ENCODE results near the gene AP3B1.

AP3B1 gene

GRCh38 chr5:77972469-77973252, 321.8 kb downstream of the AP3B1 start:
- Histone ChIP-seq H3K36me3 (ENCODE audit: insufficient read depth, low read length) (no peaks in the 10 kb centered on the region), H3K9me3 (ENCODE audit: low read length) (peaks cover 4% of the 10 kb centered on the region), H3K4me3 (ENCODE audit: low read length) (no peak overlapping the region), H2AFZ (ENCODE audit: low read depth, low read length) (no peak overlapping the region), H3K27me3 (ENCODE audit: insufficient read depth, low read length) (peaks cover 80% of the 10 kb centered on the region), H3K4me1 (ENCODE audit: insufficient read depth, low read length) (peaks cover 8% of the 10 kb centered on the region)

GRCh38 chr5:77971776-77972468, 322.6 kb downstream of the AP3B1 start:
- H3K4me1 ChIP-seq (ENCODE audit: insufficient read depth, low read length), result peaks cover 8% of the 10 kb centered on the region
- H3K27me3 ChIP-seq (ENCODE audit: insufficient read depth, low read length), result peaks cover 78% of the 10 kb centered on the region
- H3K4me3 ChIP-seq (ENCODE audit: low read length), result no peak overlapping the region
- H3K9me3 ChIP-seq (ENCODE audit: low read length), result peaks cover 4% of the 10 kb centered on the region
- no peaks in the 10 kb centered on the region for H3K36me3 ChIP-seq (ENCODE audit: insufficient read depth, low read length)
- H2AFZ ChIP-seq (ENCODE audit: low read depth, low read length), result no peak overlapping the region

- H3K36me3 ChIP-seq (ENCODE audit: insufficient read depth, low read length), result no peaks in the 10 kb centered on the region
- peaks cover 68% of the 10 kb centered on the region for H3K27me3 ChIP-seq (ENCODE audit: insufficient read depth, low read length)
- peaks cover 4% of the 10 kb centered on the region for H3K9me3 ChIP-seq (ENCODE audit: low read length)
- no peak overlapping the region for H2AFZ ChIP-seq (ENCODE audit: low read depth, low read length)
- peaks cover 8% of the 10 kb centered on the region for H3K4me1 ChIP-seq (ENCODE audit: insufficient read depth, low read length)
- no peak overlapping the region for H3K4me3 ChIP-seq (ENCODE audit: low read length)
Observed at GRCh38 chr5:77970891-77971290, 323.6 kb downstream of the AP3B1 start.

GRCh38 chr5:77963795-77964194, 330.7 kb downstream of the AP3B1 start:
- Histone ChIP-seq H3K36me3 (ENCODE audit: insufficient read depth, low read length) (no peaks in the 10 kb centered on the region), H2AFZ (ENCODE audit: low read depth, low read length) (no peak overlapping the region), H3K9me3 (ENCODE audit: low read length) (peaks cover 4% of the 10 kb centered on the region), H3K4me1 (ENCODE audit: insufficient read depth, low read length) (peaks cover 4% of the 10 kb centered on the region), H3K4me3 (ENCODE audit: low read length) (no peak overlapping the region), H3K27me3 (ENCODE audit: insufficient read depth, low read length) (peaks cover 57% of the 10 kb centered on the region)

- Histone ChIP-seq H3K36me3 (ENCODE audit: insufficient read depth, low read length) (no peaks in the 10 kb centered on the region), H2AFZ (ENCODE audit: low read depth, low read length) (no peak overlapping the region), H3K27me3 (ENCODE audit: insufficient read depth, low read length) (peaks cover 78% of the 10 kb centered on the region), H3K4me1 (ENCODE audit: insufficient read depth, low read length) (peaks cover 14% of the 10 kb centered on the region), H3K4me3 (ENCODE audit: low read length) (no peak overlapping the region), H3K9me3 (ENCODE audit: low read length) (peaks cover 6% of the 10 kb centered on the region)
Observed at GRCh38 chr5:77960863-77961396, 333.6 kb downstream of the AP3B1 start.

GRCh38 chr5:77960305-77960704, 334.2 kb downstream of the AP3B1 start:
- Histone ChIP-seq H3K9me3 (ENCODE audit: low read length) (peaks cover 6% of the 10 kb centered on the region), H3K36me3 (ENCODE audit: insufficient read depth, low read length) (no peaks in the 10 kb centered on the region), H3K4me3 (ENCODE audit: low read length) (no peak overlapping the region), H3K4me1 (ENCODE audit: insufficient read depth, low read length) (peaks cover 14% of the 10 kb centered on the region), H2AFZ (ENCODE audit: low read depth, low read length) (no peak overlapping the region), H3K27me3 (ENCODE audit: insufficient read depth, low read length) (peaks cover 84% of the 10 kb centered on the region)

GRCh38 chr5:77958642-77959330, 335.7 kb downstream of the AP3B1 start:
- Histone ChIP-seq H3K36me3 (ENCODE audit: insufficient read depth, low read length) (no peaks in the 10 kb centered on the region), H3K27me3 (ENCODE audit: insufficient read depth, low read length) (peaks cover 81% of the 10 kb centered on the region), H3K4me1 (ENCODE audit: insufficient read depth, low read length) (peaks cover 14% of the 10 kb centered on the region), H3K9me3 (ENCODE audit: low read length) (peaks cover 4% of the 10 kb centered on the region), H3K4me3 (ENCODE audit: low read length) (no peak overlapping the region), H2AFZ (ENCODE audit: low read depth, low read length) (no peak overlapping the region)

GRCh38 chr5:77957931-77958521, 336.5 kb downstream of the AP3B1 start:
- Histone ChIP-seq H3K4me3 (ENCODE audit: low read length) (no peak overlapping the region), H3K36me3 (ENCODE audit: insufficient read depth, low read length) (no peaks in the 10 kb centered on the region), H3K27me3 (ENCODE audit: insufficient read depth, low read length) (peaks cover 79% of the 10 kb centered on the region), H3K4me1 (ENCODE audit: insufficient read depth, low read length) (peaks cover 14% of the 10 kb centered on the region), H3K9me3 (ENCODE audit: low read length) (peaks cover 4% of the 10 kb centered on the region), H2AFZ (ENCODE audit: low read depth, low read length) (peak overlapping the region; percentile 75)

GRCh38 chr5:77957516-77957915, 337.0 kb downstream of the AP3B1 start:
- Histone ChIP-seq H3K4me3 (ENCODE audit: low read length) (no peak overlapping the region), H3K9me3 (ENCODE audit: low read length) (peaks cover 4% of the 10 kb centered on the region), H3K27me3 (ENCODE audit: insufficient read depth, low read length) (peaks cover 80% of the 10 kb centered on the region), H3K4me1 (ENCODE audit: insufficient read depth, low read length) (peaks cover 14% of the 10 kb centered on the region), H2AFZ (ENCODE audit: low read depth, low read length) (no peak overlapping the region), H3K36me3 (ENCODE audit: insufficient read depth, low read length) (no peaks in the 10 kb centered on the region)

GRCh38 chr5:77957081-77957480, 337.4 kb downstream of the AP3B1 start:
- no peak overlapping the region for H3K4me3 ChIP-seq (ENCODE audit: low read length)
- H3K36me3 ChIP-seq (ENCODE audit: insufficient read depth, low read length), result no peaks in the 10 kb centered on the region
- H3K27me3 ChIP-seq (ENCODE audit: insufficient read depth, low read length), result peaks cover 78% of the 10 kb centered on the region
- H3K4me1 ChIP-seq (ENCODE audit: insufficient read depth, low read length), result peaks cover 14% of the 10 kb centered on the region
- H2AFZ ChIP-seq (ENCODE audit: low read depth, low read length), result no peak overlapping the region
- peaks cover 4% of the 10 kb centered on the region for H3K9me3 ChIP-seq (ENCODE audit: low read length)

GRCh38 chr5:77955577-77955976, 338.9 kb downstream of the AP3B1 start:
- Histone ChIP-seq H3K9me3 (ENCODE audit: low read length) (peaks cover 4% of the 10 kb centered on the region), H3K36me3 (ENCODE audit: insufficient read depth, low read length) (no peaks in the 10 kb centered on the region), H3K27me3 (ENCODE audit: insufficient read depth, low read length) (peaks cover 77% of the 10 kb centered on the region), H2AFZ (ENCODE audit: low read depth, low read length) (no peak overlapping the region), H3K4me1 (ENCODE audit: insufficient read depth, low read length) (peaks cover 14% of the 10 kb centered on the region), H3K4me3 (ENCODE audit: low read length) (no peak overlapping the region)

- peaks cover 4% of the 10 kb centered on the region for H3K9me3 ChIP-seq (ENCODE audit: low read length)
- H3K4me3 ChIP-seq (ENCODE audit: low read length), result no peak overlapping the region
- no peak overlapping the region for H2AFZ ChIP-seq (ENCODE audit: low read depth, low read length)
- H3K36me3 ChIP-seq (ENCODE audit: insufficient read depth, low read length), result no peaks in the 10 kb centered on the region
- peaks cover 6% of the 10 kb centered on the region for H3K4me1 ChIP-seq (ENCODE audit: insufficient read depth, low read length)
- H3K27me3 ChIP-seq (ENCODE audit: insufficient read depth, low read length), result peaks cover 64% of the 10 kb centered on the region
Observed at GRCh38 chr5:77953374-77953773, 341.1 kb downstream of the AP3B1 start.

Measured in neuron (in vitro differentiated cells).